ENCODE results near the gene KRT78.
"Not testable (repeated sequence)": the region's sequence is repeated elsewhere in the genome, so short reads cannot be mapped to it uniquely, and the experiment has no call there.

DNA sequence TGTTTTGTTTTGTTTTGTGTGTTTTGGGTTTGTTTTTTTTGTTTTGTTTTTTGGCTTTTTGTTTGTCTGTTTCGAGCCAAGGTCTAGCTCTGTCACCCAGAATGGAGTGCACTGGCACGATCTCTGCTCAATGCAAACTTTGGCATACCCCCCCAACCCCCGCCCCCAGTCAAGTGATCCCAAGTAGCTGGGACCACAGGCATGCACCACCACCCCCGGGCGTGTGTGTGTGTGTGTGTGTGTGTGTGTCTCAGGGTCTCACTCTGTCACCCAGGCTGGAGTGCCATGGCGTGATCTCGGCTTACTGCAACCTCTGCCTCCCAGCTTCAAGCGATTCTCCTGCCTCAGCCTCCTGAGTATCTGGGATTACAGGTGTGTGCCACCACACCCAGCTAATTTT, 31.7 kb upstream of the KRT78 start:
- not testable (repeated sequence) for TF ChIP-seq SETDB1 (CRISPR knock-in tag; IDR thresholded peaks at IDR 0.05; ENCODE audit: borderline replicate concordance); ARHGAP35 (CRISPR knock-in tag; IDR thresholded peaks at IDR 0.05; ENCODE audit: borderline replicate concordance); POLR2AphosphoS5 (IDR thresholded peaks at IDR 0.05; ENCODE audit: low read depth, low read length); REST (IDR thresholded peaks at IDR 0.05; ENCODE audit: borderline replicate concordance in 1 of 2, low read depth in 1 of 2, low read length in 2 of 2); PHF8 (CRISPR knock-in tag; IDR thresholded peaks at IDR 0.05)
- TF ChIP-seq, protein P1, sequence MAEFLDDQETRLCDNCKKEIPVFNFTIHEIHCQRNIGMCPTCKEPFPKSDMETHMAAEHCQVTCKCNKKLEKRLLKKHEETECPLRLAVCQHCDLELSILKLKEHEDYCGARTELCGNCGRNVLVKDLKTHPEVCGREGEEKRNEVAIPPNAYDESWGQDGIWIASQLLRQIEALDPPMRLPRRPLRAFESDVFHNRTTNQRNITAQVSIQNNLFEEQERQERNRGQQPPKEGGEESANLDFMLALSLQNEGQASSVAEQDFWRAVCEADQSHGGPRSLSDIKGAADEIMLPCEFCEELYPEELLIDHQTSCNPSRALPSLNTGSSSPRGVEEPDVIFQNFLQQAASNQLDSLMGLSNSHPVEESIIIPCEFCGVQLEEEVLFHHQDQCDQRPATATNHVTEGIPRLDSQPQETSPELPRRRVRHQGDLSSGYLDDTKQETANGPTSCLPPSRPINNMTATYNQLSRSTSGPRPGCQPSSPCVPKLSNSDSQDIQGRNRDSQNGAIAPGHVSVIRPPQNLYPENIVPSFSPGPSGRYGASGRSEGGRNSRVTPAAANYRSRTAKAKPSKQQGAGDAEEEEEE (CRISPR knock-in tag; IDR thresholded peaks at IDR 0.05; ENCODE audit: borderline replicate concordance): not testable (repeated sequence)
